ENCODE results near the gene NPW. TPM values are rescaled to one million over a fixed set of nuclear protein-coding genes. Genes with fewer than 3 reads are reported as not detected.

NPW gene
- total and polyA plus RNA-seq, 2 donors (not counting 3 experiments of a cell fraction or from before 2014, with no cell fraction given), result 0.84 to 3.3 TPM

- Histone ChIP-seq H3K27me3 (ENCODE audit: control insufficient read depth in 2 of 2, insufficient read depth in 2 of 2, low read length in 2 of 2) (no peaks in the 10 kb centered on the region), H3K4me2 (ENCODE audit: insufficient read depth, low read length) (no peak overlapping the region), H2AFZ (ENCODE audit: low read depth, low read length) (no peak overlapping the region), H3K4me1 (ENCODE audit: control insufficient read depth, extremely low read depth, insufficient read depth, low read length) (peaks cover 38% of the 10 kb centered on the region), H3K9me1 (replicated peaks; ENCODE audit: control insufficient read depth, extremely low read depth, insufficient read depth, low read length) (no peaks in the 10 kb centered on the region), H3K9me3 (replicated peaks; ENCODE audit: control insufficient read depth, insufficient read depth, low read length) (no peaks in the 10 kb centered on the region), H3K9ac (replicated peaks; ENCODE audit: extremely low read depth, insufficient read depth, low read length) (no peak overlapping the region), H3K79me2 (ENCODE audit: control insufficient read depth, insufficient read depth, low read length) (peaks cover 57% of the 10 kb centered on the region), H3K27ac (ENCODE audit: insufficient read depth, low read depth, low read length) (no peak overlapping the region), H3K36me3 (ENCODE audit: control insufficient read depth in 2 of 2, extremely low read depth in 1 of 2, insufficient read depth in 2 of 2, low read length in 2 of 2) (peaks cover 0 to 45% of the 10 kb centered on the region in 2 experiments), H4K20me1 (replicated peaks; ENCODE audit: control insufficient read depth, extremely low read depth, insufficient read depth, low read length) (no peaks in the 10 kb centered on the region), H3K4me3 (replicated peaks in 1 of 3; ENCODE audit: insufficient read depth in 1 of 3, low read depth in 1 of 3, low read length in 3 of 3) (no peak overlapping the region)
- BruUV-seq (replicated peaks), result no TSS peak
- dilution Hi-C loops (cut with MboI; ENCODE audit: extremely low pct_ligation_motif_present, low sequenced_read_pairs) (no loop called here), intact Hi-C loops (cut with micrococcal nuclease) (no loop called here)
- FAIRE-seq, result no peak
- POLR2A ChIA-PET, result interaction anchor here (1.9 kb wide), 1 partner anchor 152 kb away, joined by 21 read pairs; the partner anchor contains the start of gene TRAF7
- DNase-seq (ENCODE audit: low read depth, low spot score), result no peak
- CTCF ChIA-PET, result interaction anchor here (0.7 to 4.0 kb wide), 17 partner anchors 11 to 248 kb away, joined by 3 to 85 read pairs (median 5); partner anchors contain the start of genes ECI1, GFER, NTHL1 and TRAF7
- TF ChIP-seq FOS (IDR thresholded peaks at IDR 0.05; ENCODE audit: borderline replicate concordance, insufficient read depth, low read length) (no peak), CTCF (IDR thresholded peaks at IDR 0.05; ENCODE audit: extremely low read depth in 1 of 2, insufficient read depth in 1 of 2, low read depth in 1 of 2, low read length in 2 of 2) (no peak), JUN (IDR thresholded peaks at IDR 0.05; ENCODE audit: borderline replicate concordance, insufficient read depth, insufficient read length, low read depth) (no peak), MYC (IDR thresholded peaks at IDR 0.05; ENCODE audit: low read depth, low read length) (no peak), EZH2 (IDR thresholded peaks at IDR 0.05; ENCODE audit: borderline replicate concordance, low read depth, low read length, severe bottlenecking) (no peak), MAX (IDR thresholded peaks at IDR 0.05; ENCODE audit: insufficient read depth, insufficient read length) (no peak)
Observed at GRCh38 chr16:2003231-2003826, 16.3 kb upstream of the NPW start.
